ENCODE results near the gene PBX3.

Gene PBX3

DNA sequence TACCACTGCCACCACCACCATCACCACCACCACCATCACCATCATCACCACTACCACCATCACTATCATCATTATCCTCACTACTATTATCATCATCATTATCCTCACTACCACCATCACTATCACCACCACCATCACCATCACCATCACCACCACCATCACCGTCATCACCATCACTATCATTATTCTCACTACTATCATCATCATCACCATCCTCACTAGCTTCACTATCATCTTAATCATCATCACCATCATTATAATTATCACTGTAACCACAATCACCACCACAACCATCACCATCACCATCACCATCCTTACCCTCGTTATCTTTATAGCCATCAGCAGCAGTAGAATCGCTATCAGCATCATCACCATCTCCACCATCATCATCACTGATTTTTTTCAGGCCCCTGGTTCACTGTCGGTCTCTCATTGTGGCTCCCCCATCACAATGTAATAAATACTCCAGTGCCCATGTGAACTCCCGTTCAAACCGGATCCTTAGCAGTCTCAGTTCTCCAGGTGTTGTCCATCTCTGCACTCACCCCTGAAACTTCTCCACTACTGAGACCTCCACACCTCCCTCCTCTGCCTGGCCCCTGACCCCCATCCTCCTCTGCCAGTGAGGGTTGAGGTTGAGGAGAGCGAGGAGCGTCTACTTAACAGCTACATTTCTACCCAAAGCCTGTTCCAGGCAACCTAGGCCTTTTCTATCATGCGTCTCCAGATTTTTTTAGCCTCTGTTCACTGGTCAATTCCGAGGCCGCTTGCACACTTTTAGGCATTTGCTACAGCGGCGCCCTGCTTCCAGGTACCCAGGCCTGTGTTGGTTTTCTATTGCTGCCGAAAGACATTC lies 238.2 kb downstream of the PBX3 start:
- DNase-seq, result no peak

DNA sequence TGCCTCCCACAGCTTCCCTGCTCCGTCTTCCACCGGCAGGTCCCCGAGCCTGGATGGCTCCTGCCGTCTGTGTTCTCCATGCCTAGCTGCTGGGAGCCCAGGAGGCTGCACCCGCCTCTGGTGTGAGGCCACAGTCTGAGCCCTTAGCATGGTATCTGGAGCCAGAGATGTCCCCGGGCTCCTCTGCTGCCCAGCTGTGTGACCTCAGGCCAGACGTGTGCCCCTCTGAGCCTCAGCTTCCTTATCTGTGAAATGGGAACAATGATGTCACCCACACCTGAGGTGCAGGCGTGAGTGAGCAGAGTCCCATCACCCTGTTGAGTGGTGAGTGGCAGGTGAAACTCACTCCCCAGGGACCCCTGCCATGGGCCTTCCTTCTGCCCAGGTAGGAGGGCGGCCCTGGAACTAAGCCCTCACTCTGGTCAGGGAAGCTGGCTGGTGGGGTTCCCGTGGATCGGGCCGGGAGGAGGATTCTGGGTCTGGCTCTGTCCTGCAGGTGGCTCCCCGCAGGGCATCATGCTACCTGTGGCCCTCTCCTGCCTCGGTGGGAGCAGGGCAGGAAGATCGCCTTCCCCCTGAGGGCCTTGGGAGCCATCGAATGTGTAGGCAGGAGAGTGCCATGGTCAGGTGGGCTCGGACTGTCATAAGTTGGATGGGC lies 239.0 kb downstream of the PBX3 start:
- no peak for DNase-seq

DNA sequence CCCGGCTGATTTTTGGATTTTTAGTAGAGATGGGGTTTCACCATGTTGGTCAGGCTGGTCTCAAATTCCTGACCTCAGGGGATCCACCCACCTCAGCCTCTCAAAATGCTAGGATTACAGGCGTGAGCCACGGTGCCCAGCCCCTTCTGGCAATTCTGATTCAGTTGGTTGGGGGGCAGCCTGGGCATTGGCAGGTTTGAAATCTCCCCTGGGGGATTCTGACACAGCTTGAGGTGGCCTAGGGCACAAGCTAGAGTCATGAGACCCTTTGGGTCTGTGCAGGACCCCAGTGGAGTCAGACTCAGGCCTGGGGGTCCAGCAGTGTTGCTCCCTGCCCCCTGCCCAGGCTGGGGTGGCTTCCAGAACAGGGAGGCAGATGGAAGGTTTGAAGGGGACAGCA lies 239.8 kb downstream of the PBX3 start:
- DNase-seq, result no peak

DNA sequence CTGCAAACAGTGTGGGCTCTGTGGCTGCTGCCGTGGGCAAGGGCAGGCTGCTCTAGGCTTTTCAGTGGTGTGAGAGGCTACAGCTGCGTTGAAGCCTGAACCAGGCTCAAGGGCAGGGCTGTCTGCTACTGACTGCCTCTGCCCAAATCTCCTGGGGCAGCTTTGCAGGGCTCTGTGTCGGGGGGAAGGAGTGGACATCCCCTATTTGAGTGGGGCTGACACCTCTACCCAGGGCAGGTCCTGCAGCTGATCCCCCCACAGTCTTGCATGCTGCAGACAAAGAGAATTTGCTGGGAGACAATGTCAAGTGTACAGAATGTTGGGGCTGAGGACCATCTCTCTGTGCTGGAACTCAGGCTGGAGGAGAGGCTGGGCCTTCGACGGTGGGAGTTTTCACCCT lies 240.2 kb downstream of the PBX3 start:
- DNase-seq, result no peak

DNA sequence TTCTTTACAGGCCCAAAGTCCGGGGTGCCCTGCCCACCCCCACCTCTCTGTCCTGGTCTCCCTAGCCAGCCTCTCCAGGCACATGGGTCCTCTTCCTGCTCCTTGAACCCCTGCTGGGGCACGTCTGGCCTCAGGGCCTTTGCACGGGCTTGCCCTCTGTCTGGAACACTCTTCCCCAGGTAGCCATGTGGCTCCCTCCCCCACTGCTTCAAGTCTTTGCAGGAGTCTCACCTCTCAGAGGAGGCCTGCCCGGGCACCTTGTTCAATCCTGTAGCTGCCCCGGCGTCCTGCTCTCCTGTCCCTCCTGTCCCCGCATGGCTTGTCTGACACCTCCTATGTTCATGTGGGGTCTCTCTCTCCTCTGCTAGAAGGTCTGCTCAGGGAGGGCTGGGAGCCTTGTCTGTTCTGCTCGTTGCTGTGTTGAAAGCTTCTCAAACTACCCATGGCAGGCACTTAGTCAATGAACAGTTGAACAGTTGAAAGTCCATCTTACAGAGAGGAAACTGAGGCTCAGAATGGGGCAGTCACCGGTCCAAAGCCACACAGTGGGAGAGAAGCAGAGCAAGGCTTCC lies 241.4 kb downstream of the PBX3 start:
- no peak for DNase-seq

DNA sequence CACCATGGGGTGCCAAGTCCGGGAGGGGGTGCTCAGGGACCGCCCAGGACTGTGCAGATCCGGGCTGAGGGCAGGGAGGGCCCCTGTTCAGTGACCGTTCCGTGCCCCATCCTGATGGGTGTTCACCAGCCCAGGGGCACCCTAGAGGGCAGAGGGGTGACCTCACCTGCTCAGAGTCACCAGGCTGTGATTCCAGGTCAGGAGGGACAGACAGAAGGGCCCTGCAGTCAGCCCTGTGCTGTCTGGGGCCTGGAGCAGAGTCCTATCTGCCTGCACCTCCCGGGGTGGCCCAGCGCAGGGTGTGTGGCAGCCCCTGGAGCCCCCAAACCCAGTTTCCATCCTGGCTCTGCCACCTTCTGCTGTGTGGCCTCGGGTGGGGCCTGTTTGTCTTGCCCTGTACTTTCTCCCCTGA lies 241.9 kb downstream of the PBX3 start:
- DNase-seq, result no peak

DNA sequence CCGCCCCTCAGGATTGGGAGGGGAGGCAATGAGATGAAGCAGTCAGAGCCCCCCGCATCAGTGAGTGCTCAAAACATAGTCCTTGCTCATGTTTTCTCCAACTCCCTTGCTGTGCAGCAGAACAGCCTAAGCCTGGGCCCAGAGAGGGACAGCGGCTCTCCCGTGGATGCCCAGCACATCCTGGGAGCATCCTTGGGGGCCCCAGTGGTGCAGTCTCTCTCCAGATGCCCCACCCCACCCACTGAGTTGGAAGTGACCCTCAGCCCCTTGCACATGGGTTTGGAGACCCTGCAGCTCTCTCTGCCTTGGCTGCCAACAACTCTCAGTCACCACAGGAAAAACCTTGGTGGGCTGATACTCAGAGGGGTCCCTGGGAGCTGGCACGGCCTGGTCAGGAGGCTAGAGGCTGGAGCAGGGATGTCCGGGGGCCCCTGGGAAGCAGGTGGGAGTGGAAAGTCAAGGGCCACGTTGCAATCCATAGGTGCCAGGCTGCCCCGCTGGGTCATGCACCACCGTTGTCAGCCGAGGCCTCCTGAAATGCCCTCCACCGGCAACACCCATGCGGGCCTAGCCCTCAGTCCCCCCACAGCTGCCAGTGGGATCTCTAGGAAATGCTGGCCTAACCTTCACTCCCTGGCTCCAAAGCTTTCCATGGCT lies 242.5 kb downstream of the PBX3 start:
- DNase-seq, result no peak

DNA sequence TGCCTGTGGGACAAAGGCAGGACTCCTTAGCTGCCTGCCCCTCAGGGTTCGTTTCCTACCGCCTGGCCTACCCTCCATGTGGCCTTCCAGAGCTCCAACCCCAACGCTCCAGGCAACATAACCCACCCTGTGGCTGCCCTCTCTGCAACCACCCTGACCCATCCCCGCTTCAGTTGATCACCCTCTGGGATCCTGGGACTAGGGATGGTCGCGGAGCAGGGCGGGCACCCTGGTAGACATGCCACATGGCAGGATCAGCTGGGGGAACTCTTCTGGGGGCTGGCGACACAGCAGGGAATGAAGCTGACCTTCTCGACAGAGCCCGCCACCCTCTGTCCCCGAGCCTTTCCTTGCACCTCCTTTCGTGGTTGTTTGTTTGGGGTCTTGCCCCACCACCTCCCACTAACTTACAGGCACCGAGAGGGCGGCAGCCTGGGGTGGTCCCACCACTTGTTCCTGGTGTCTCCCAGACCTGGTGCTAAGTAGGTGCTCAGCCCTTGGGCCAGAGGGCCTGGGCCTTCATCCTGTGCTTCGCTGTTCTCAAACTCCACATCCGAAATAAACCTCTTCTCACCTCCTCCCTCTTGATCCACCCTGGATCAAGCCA lies 243.1 kb downstream of the PBX3 start:
- no peak for DNase-seq

DNA sequence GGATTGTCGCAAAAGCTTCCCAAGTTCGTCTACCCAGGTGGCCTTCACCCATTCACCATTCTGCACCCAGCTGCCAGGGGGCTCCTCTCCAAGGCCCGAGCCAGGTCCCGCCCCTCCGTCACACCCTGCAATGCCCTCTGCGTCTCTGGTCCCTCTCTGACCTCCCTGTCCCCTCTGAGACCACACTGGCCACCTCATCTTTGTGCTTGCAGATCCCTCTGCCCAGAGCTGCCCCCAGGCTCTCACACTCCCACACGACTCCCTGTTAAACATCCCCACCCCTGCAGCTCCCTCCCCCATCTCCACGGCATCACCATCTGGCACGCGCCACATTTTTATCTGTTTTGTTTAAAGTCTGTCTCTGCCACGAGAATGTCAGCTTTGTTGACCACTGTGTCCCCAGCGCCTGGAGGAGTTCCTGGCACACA lies 243.6 kb downstream of the PBX3 start:
- DNase-seq, result no peak

DNA sequence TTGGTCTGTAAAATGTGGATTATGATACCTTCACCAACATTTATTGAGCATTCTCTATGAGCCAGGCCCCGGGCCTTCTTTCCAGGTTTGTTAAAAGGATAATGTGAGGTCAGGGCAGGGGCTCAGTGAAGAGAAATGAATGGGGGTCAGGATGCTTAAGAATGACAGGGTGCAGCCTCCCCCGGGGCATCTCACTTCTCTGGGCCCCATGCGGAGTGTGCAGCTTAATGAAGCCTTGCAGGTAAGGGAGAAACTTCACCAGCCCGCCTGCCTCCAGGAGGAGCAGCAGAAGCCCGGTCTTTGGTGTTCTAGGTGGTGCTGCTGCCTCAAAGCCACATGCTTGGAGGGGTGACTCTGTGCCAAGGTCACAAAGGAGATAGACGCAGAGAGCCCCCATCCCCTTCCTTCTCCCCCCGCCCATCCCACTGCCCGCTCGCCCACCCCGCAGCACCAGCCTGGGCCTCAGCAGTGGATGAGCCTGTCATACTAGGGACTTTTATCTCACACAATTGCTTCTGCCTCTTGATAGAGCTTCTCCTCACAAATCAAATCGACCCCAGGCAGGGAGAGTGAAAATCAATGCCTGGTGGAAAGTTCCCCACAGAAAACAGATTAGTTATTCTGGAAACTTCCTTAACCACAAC lies 244.8 kb downstream of the PBX3 start:
- no peak for DNase-seq

DNA sequence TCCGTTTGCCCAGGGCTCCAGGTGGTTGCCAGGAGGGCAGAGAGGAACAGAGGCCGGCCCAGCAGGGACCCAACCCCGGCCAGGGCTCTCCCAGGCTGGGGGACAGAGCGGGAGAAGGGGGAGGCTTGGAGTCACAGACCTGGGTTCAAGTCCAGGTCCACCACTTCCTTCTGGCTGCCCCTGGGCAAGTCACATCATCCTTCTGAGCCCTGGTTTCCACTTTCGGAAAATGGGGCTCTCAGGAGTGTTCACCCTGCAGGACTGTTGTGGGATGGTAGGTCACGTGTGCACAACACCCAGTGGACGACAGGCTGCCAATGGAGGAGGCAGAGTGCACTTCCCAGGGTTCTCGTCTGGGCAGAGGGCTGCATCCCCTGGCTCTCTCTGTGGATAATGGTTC lies 245.4 kb downstream of the PBX3 start:
- no peak for DNase-seq

DNA sequence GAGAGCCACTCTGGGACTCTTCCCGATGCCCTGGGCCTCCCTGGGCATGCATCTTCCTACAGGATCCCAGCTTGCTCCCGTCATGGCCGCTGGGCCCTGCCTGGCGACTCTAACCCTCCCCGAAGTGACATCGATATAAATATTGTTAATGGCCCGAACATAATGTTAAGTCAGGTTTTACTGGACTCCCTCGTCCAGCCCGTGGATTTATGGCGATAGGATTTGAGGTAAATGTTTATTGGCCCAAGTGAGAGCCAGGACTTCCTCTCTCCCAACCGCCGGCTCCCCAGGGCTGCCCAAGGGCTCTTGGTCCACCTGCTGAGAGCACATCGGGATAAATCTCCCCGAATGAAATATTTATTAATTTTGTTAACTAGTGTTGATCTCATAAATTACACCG lies 246.3 kb downstream of the PBX3 start:
- DNase-seq, result no peak

DNA sequence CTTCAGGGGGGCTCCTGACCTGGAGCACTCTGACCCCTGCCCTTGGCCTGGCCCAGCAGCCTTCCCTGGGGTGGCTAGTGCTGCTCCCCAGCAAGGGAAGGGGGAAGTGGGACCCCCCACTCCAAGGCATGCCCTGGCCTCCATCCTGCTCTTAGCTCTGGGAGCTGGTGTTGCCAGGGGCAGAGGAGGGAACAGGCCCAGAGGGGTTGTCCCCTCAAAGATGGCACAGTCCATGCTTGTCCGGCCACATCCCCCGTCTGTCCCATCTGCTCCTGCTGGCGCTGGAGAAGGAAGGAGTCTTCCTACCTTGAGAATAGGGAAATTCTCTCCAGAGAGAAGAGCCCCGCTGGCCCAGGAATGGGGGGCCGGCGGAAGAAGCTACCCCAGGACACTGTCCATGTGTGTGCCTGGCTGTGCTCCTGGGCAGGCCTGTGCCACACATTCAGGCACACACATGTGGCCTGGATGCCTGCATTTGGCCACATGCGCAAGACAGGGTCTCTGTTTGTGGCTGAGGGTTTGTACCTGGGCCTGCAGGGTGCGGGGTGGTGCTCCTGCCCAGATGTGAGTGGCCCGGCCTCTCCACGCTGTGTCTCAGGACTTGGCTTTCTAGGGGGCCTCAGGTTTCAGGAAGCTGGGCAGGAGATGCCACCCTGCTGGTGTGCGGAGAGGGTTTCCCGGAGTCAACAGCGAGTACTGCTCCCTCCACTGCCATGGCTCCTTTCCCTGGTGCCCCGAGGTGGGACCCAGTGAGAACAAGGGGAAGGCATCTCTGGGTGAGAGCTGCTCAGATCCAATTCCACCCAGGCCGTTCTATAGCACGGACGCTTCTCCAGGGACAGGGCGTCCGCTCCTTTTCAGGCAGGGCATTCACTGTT lies 247.1 kb downstream of the PBX3 start:
- DNase-seq, result no peak

DNA sequence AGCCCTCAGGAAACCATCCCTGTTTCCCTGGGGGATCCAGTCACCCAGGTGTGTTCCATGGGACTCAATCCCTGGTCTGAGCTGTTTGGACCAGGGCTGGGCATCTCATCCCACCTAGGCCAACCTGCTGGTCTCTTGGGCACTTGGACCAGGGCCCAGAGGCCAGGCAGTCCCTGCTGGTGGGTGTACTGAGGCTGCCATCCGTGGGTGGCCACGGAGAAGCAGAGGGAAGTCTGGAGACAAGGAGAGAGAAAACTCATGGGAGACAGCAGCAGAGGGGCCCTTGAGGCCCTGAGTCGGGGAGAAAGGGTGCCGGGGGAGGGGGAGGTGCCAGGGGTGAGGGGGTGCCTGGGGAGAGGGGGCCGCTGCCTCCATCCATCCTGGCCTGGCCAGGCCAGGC lies 247.8 kb downstream of the PBX3 start:
- no peak for DNase-seq

DNA sequence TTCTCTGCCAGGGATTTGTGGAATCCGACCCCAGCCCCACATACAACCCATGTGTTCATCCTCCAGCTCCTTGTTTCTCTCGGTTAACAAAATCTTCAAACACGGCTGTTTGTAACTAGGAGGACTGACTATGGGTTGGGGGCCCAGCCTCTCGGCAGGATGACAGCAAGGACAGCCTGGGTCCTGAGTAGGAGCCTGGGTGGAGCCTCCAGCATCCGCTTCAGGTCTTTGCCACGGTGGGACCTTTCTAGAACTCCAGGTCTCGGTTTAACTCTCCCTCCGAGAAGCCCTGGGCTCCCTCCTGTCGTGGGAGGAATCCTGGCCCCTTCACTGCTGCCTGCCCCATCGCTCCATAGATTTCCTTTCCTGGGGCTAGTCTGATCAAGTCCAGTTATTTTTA lies 248.5 kb downstream of the PBX3 start:
- DNase-seq, result no peak

DNA sequence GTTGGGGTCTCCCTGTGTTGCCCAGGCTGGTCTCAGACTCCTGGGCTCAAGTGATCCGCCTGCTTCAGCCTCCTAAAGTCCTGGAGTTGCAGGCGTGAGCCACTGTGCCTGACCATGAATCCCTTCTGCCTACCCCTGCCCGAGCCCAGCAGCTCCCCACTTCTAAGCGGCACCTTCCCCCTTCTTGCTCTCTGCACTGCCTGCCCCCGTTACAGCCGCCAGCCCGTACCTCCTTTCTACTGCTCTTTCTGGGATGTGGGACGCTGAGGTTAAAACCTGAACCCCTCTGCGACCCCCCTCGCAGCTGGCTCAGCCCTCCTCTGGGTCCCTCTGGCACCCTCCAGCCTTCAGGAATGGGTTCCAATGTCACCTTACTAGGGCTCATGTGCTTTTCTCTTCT lies 249.6 kb downstream of the PBX3 start:
- DNase-seq, result no peak

DNA sequence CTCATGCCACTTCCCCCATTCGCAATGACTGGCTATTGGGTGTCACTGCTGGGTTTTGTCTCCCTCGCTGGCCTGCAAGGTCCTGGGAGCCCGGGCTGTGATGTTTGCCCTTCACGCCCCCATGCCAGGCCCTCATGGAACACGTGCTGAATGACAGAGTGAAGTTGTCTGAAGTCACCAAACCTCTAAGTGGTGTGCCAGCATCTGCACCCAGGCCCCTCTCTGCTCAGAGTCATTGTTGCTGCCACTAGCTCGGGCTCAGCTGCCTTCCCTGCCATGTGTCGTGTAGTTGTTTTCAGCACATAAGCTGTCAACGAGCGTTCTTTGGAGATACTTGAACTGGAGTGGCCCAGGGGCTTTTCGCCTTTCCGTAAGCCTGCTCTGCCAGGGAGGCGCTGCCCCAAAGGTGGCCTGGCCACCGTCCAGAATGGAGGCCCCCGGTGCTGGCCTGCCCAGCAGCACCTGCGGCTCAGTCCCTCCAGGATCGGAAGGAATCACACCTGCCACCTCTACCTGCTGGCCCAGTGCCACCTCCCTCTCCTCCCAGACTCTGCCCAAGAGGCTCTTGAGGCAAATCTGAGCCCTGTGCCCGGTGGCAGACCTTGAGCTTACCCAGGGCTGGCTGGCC lies 250.1 kb downstream of the PBX3 start:
- no peak for DNase-seq

DNA sequence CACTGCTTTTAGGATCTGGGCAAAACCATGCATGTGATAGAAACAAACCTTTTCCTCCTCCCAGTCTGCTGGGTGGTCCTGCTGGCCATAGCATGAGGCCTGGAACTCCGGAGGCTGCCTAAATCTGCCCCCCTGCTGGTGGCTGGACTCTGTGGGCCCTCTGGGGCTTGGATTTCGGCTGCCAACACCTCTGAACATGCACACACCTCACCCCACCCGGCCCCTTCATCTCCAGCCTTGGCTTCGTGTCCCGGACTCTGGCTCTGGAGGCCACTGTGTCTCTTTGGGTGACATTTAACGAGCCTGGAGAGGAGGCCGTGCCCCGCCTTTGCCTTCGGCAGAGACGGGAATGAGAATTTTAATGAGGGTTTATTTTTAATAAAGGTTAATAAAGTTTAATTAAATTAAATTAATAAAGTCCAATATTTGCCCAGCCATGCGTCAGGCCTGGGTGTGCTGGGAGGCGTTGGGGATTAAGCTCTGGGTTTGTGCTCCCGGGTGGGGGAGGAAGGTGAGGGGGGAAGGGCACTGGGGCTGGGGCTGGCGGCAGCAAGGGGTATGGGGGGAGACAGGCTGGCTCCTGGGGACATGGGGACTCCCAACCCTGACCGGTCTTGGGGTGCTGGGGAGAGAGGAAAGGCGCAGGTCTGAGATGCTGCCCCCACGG lies 251.8 kb downstream of the PBX3 start:
- DNase-seq, result no peak

DNA sequence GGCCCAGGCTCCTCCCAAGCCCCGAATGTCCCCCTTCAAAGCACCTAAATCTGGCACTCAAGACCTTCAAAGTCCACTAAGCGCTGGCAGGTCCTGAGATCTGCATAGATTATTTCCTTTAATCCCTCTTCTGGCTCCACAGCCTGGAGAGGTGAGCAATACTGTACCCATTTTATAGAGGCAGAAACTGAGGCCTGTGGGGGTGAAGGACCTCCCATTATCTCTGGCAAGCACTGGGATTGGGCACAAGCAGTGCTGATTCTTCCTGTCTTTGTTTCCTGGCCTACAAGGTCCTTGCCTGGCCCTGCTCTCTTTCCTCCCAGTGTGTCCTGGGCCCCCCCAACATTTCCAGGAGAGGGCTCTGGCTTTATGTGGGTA lies 252.3 kb downstream of the PBX3 start:
- no peak for DNase-seq

DNA sequence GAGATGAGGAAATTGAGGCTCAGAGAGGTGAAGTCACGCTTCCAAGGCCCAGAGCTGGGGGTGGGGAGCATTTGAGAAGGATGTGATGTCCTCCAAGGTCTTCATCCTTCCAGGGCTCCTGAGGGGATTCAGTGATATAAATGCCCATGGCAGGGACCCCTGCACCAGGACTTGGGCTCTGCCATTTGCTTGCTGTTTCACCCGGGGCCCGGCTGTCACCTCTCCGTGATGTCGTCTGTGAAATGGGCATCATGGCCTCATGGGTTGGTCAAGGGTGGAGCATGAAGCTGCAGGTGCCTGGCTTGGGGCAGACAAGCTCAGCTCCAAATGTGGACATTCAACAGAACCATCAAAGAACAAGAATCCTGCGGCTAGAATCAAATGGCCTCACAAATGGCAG lies 253.1 kb downstream of the PBX3 start:
- no peak for DNase-seq
